ENCODE results near the gene RAET1E.

- TF ChIP-seq, protein P1, sequence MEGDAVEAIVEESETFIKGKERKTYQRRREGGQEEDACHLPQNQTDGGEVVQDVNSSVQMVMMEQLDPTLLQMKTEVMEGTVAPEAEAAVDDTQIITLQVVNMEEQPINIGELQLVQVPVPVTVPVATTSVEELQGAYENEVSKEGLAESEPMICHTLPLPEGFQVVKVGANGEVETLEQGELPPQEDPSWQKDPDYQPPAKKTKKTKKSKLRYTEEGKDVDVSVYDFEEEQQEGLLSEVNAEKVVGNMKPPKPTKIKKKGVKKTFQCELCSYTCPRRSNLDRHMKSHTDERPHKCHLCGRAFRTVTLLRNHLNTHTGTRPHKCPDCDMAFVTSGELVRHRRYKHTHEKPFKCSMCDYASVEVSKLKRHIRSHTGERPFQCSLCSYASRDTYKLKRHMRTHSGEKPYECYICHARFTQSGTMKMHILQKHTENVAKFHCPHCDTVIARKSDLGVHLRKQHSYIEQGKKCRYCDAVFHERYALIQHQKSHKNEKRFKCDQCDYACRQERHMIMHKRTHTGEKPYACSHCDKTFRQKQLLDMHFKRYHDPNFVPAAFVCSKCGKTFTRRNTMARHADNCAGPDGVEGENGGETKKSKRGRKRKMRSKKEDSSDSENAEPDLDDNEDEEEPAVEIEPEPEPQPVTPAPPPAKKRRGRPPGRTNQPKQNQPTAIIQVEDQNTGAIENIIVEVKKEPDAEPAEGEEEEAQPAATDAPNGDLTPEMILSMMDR (conservative IDR thresholded peaks at IDR 0.05) = no peak
- TF ChIP-seq ZFX (IDR thresholded peaks at IDR 0.05) = no peak
Observed at GRCh38 chr6:149890629-149891045, 7.3 kb downstream of the RAET1E start.
